Astrocyte of the hippocampus (primary cell): ENCODE measurements around the gene PIM1.
"Not testable (repeated sequence)": the region's sequence is repeated elsewhere in the genome, so short reads cannot be mapped to it uniquely, and the experiment has no call there.

Source experiments
- DNase-seq: peaks from one replicate; pipeline ENCODE4 v3.0.0; 2011; ENCODE audit warnings: low read depth, low spot score

Gene PIM1

GRCh38 chr6:37169496-37170272, at the start of gene PIM1:
PIM1 (plus strand) TSS chr6:37170152; CDS start chr6:37170576, 424 bp downstream.
- DNase-seq = peak; percentile 99

- no peak for DNase-seq
Measured at GRCh38 chr6:37121556-37121955, 48.4 kb upstream of the PIM1 start.

- DNase-seq = no peak
Measured at GRCh38 chr6:37122861-37123260, 47.1 kb upstream of the PIM1 start.

GRCh38 chr6:37123957-37124729, 45.8 kb upstream of the PIM1 start:
- DNase-seq = no peak

GRCh38 chr6:37125774-37126492, 44.0 kb upstream of the PIM1 start:
- peak; percentile 77 for DNase-seq

GRCh38 chr6:37126493-37126958, 43.4 kb upstream of the PIM1 start:
- no peak for DNase-seq

- no peak for DNase-seq
Measured at GRCh38 chr6:37126961-37127616, 42.9 kb upstream of the PIM1 start.

- peak; percentile 66 for DNase-seq
Measured at GRCh38 chr6:37127961-37128862, 41.7 kb upstream of the PIM1 start.

- not testable (repeated sequence) for DNase-seq
Measured at GRCh38 chr6:37128863-37129443, 41.0 kb upstream of the PIM1 start.

GRCh38 chr6:37129566-37129965, 40.4 kb upstream of the PIM1 start:
- no peak for DNase-seq

- no peak for DNase-seq
Measured at GRCh38 chr6:37130704-37131103, 39.2 kb upstream of the PIM1 start.

GRCh38 chr6:37131104-37131959, 38.6 kb upstream of the PIM1 start:
- DNase-seq = peak; percentile 87

GRCh38 chr6:37131960-37132253, 38.0 kb upstream of the PIM1 start:
- DNase-seq = no peak

GRCh38 chr6:37134036-37134395, 35.9 kb upstream of the PIM1 start:
- DNase-seq = peak; percentile 78

GRCh38 chr6:37134396-37135191, 35.4 kb upstream of the PIM1 start:
- DNase-seq = peak; percentile 97

GRCh38 chr6:37135835-37136694, 33.9 kb upstream of the PIM1 start:
- no peak for DNase-seq

- no peak for DNase-seq
Measured at GRCh38 chr6:37136821-37137200, 33.1 kb upstream of the PIM1 start.
